ENCODE results near the gene FBP2.

GRCh38 chr9:94588681-94589080 is 4.9 kb downstream of the FBP2 start:
- TF ChIP-seq POLR2A (IDR thresholded peaks at IDR 0.05) (no peak), POLR2AphosphoS5 (IDR thresholded peaks at IDR 0.05; ENCODE audit: insufficient read depth in 1 of 2, low read depth in 1 of 2) (no peak)
- TF ChIP-seq, protein P1, sequence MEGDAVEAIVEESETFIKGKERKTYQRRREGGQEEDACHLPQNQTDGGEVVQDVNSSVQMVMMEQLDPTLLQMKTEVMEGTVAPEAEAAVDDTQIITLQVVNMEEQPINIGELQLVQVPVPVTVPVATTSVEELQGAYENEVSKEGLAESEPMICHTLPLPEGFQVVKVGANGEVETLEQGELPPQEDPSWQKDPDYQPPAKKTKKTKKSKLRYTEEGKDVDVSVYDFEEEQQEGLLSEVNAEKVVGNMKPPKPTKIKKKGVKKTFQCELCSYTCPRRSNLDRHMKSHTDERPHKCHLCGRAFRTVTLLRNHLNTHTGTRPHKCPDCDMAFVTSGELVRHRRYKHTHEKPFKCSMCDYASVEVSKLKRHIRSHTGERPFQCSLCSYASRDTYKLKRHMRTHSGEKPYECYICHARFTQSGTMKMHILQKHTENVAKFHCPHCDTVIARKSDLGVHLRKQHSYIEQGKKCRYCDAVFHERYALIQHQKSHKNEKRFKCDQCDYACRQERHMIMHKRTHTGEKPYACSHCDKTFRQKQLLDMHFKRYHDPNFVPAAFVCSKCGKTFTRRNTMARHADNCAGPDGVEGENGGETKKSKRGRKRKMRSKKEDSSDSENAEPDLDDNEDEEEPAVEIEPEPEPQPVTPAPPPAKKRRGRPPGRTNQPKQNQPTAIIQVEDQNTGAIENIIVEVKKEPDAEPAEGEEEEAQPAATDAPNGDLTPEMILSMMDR (IDR thresholded peaks at IDR 0.05): no peak

All from vagina (tissue), 2 donors.